Measurements from ENCODE around the gene FST.

GRCh38 chr5:53448851-53449250 lies 31.6 kb upstream of the FST start:
- TF ChIP-seq EZH2 (IDR thresholded peaks at IDR 0.05; ENCODE audit: insufficient read depth, poor library complexity, severe bottlenecking) (no peak), EZH2phosphoT487 (IDR thresholded peaks at IDR 0.05; ENCODE audit: insufficient read depth, low read depth) (no peak)
